ENCODE measurements around the gene TTC7B. TPM values are rescaled to one million over a fixed set of nuclear protein-coding genes. Genes with fewer than 3 reads are reported as not detected.

TTC7B gene
- total RNA-seq, 1 donor from 2014 or later = 20.6 TPM

DNA sequence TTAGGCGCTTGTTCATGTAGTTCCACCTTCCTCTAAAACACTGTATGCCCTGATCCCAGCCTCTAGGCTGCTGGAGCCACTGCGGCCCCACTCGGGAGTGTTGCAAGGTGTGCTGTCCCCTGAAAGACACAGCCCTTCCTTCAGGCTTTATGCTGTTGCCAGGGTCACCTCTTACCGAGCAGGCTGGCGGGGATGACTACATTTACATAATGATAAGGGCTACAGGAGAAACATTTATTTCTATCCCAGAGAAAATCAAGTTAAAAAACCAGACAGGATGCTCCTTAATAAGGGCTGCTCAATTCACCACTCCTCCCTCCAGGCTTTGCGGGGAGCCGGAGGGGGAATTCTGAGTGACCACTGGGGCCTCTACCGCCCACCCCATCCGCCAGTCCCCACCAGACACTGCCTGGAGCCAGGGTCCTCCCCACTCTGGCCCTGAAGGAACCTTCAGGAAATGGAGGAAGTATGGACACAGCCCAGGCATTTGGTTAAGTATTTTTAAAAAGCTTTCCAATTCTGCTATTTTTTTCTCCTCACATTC lies 200.6 kb downstream of the TTC7B start:
- Histone ChIP-seq H4K20me1 (ENCODE audit: low read depth) (no peaks in the 10 kb centered on the region), H3K79me2 (ENCODE audit: low read depth) (no peaks in the 10 kb centered on the region), H2AFZ (replicated peaks) (peak overlapping the region; percentile 19), H3K9ac (no peak overlapping the region), H3F3A (ENCODE audit: low read depth) (no peaks in the 10 kb centered on the region), H3K4me1 (peaks cover 21% of the 10 kb centered on the region), H3K4me3 (no peak overlapping the region), H3K9me3 (ENCODE audit: low read depth) (no peaks in the 10 kb centered on the region), H3K36me3 (no peaks in the 10 kb centered on the region), H3K4me2 (peak overlapping the region; percentile 55), H3K27me3 (no peaks in the 10 kb centered on the region), H3K27ac (no peak overlapping the region)
- peak overlapping the region; percentile 98 for H3K27ac Mint-ChIP-seq
- peak; percentile 26 for DNase-seq (ENCODE audit: low spot score)
- H3K9me3 Mint-ChIP-seq = no peaks in the 10 kb centered on the region
- peaks cover 10% of the 10 kb centered on the region for H3K36me3 Mint-ChIP-seq
- TF ChIP-seq EZH2phosphoT487 (IDR thresholded peaks at IDR 0.05) (no peak), EZH2 (IDR thresholded peaks at IDR 0.05) (no peak)
- TF ChIP-seq, protein P1, sequence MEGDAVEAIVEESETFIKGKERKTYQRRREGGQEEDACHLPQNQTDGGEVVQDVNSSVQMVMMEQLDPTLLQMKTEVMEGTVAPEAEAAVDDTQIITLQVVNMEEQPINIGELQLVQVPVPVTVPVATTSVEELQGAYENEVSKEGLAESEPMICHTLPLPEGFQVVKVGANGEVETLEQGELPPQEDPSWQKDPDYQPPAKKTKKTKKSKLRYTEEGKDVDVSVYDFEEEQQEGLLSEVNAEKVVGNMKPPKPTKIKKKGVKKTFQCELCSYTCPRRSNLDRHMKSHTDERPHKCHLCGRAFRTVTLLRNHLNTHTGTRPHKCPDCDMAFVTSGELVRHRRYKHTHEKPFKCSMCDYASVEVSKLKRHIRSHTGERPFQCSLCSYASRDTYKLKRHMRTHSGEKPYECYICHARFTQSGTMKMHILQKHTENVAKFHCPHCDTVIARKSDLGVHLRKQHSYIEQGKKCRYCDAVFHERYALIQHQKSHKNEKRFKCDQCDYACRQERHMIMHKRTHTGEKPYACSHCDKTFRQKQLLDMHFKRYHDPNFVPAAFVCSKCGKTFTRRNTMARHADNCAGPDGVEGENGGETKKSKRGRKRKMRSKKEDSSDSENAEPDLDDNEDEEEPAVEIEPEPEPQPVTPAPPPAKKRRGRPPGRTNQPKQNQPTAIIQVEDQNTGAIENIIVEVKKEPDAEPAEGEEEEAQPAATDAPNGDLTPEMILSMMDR (IDR thresholded peaks at IDR 0.05) = no peak
- H3K4me3 Mint-ChIP-seq = peak overlapping the region; percentile 71
- no peaks in the 10 kb centered on the region for H3K27me3 Mint-ChIP-seq (ENCODE audit: insufficient read depth, low read depth)
- peaks cover 37% of the 10 kb centered on the region for H3K4me1 Mint-ChIP-seq

DNA sequence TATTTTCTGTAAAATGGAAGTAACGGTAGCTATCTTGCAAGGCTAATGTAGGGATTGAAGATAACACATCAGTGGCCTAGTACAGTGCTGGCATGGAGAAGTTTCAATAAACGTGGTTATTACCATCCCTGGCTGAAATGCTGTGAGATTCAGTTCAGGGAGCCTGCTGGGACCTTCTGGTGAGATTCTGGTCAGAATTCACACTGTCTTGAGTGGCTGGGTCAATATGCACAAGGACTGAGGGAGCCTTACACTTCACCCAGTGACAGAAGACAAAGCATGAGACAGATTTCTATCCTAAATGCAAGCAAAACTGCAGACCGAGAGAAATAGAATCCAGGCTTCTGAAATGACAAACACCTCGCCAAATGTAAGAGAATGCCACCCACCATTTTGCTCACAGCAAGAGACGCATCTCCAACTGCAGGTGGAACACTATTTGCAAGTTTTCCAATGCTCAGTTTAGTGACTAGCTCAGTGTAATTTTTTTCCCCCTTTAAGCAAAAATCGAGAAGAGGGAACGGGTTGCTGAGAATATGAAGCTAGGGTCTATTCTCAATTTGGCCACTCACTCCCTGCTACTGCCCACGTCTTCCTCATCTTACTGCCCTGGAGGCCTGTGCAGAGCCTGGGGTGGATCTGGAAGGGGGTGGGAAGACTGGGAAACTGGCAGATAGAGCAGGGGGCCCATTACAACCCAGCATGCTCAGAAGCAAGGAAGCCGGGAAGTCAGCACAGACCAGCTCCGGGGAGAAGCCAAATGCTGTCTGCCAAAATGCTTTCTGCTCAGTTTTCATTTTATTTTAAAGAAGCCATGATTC lies 201.3 kb downstream of the TTC7B start:
- Mint-ChIP-seq H3K36me3 (peaks cover 10% of the 10 kb centered on the region), H3K27ac (peak overlapping the region; percentile 98), H3K27me3 (ENCODE audit: insufficient read depth, low read depth) (no peaks in the 10 kb centered on the region), H3K9me3 (no peaks in the 10 kb centered on the region), H3K4me1 (peaks cover 36% of the 10 kb centered on the region), H3K4me3 (no peak overlapping the region)
- H3K4me3 ChIP-seq = no peak overlapping the region
- H3K9me3 ChIP-seq (ENCODE audit: low read depth) = no peaks in the 10 kb centered on the region
- H3F3A ChIP-seq (ENCODE audit: low read depth) = no peaks in the 10 kb centered on the region
- no peak overlapping the region for H3K9ac ChIP-seq
- H3K36me3 ChIP-seq = no peaks in the 10 kb centered on the region
- peak overlapping the region; percentile 55 for H3K4me2 ChIP-seq
- H2AFZ ChIP-seq (replicated peaks) = peak overlapping the region; percentile 19
- no peak for TF ChIP-seq EZH2phosphoT487 (IDR thresholded peaks at IDR 0.05)
- H3K79me2 ChIP-seq (ENCODE audit: low read depth) = no peaks in the 10 kb centered on the region
- no peaks in the 10 kb centered on the region for H4K20me1 ChIP-seq (ENCODE audit: low read depth)
- no peak overlapping the region for H3K27ac ChIP-seq
- no peak for DNase-seq (ENCODE audit: low spot score)
- peaks cover 21% of the 10 kb centered on the region for H3K4me1 ChIP-seq
- no peaks in the 10 kb centered on the region for H3K27me3 ChIP-seq

DNA sequence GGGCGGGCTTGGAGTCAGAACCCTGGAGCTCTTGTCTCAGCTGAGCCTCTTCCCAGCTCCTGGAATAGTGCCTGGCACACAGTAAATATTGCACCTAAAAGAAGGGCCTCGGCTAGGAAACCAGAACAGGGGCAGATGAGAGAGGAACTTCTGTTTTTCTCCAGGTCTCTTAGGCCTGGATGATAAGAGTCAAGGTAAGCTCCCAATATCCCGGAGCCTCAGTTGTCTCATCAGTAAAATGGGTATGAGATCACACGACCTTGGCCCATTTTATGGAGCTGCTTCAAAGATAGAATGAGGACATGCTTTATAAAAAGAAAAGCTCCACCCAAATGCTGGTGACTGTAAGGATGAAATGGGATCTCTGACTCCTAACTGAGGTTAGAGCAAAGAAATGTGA lies 202.2 kb downstream of the TTC7B start:
- H3K27me3 ChIP-seq = no peaks in the 10 kb centered on the region
- H3K4me2 ChIP-seq = no peak overlapping the region
- H3K4me3 Mint-ChIP-seq = no peak overlapping the region
- H4K20me1 ChIP-seq (ENCODE audit: low read depth) = no peaks in the 10 kb centered on the region
- no peak for DNase-seq (ENCODE audit: low spot score)
- no peaks in the 10 kb centered on the region for H3K36me3 ChIP-seq
- no peak overlapping the region for H2AFZ ChIP-seq (replicated peaks)
- no peaks in the 10 kb centered on the region for H3K79me2 ChIP-seq (ENCODE audit: low read depth)
- H3K9me3 Mint-ChIP-seq = no peaks in the 10 kb centered on the region
- peaks cover 7% of the 10 kb centered on the region for H3K36me3 Mint-ChIP-seq
- H3K9me3 ChIP-seq (ENCODE audit: low read depth) = no peaks in the 10 kb centered on the region
- no peak for TF ChIP-seq EZH2 (IDR thresholded peaks at IDR 0.05)
- TF ChIP-seq, protein P1 (IDR thresholded peaks at IDR 0.05) = no peak
- TF ChIP-seq EZH2phosphoT487 (IDR thresholded peaks at IDR 0.05) = no peak
- no peak overlapping the region for H3K4me3 ChIP-seq
- H3K27ac ChIP-seq = no peak overlapping the region
- no peaks in the 10 kb centered on the region for H3F3A ChIP-seq (ENCODE audit: low read depth)
- peaks cover 27% of the 10 kb centered on the region for H3K4me1 ChIP-seq
- H3K4me1 Mint-ChIP-seq = peaks cover 39% of the 10 kb centered on the region
- H3K27me3 Mint-ChIP-seq (ENCODE audit: insufficient read depth, low read depth) = no peaks in the 10 kb centered on the region
- H3K27ac Mint-ChIP-seq = peak overlapping the region; percentile 36
- no peak overlapping the region for H3K9ac ChIP-seq

DNA sequence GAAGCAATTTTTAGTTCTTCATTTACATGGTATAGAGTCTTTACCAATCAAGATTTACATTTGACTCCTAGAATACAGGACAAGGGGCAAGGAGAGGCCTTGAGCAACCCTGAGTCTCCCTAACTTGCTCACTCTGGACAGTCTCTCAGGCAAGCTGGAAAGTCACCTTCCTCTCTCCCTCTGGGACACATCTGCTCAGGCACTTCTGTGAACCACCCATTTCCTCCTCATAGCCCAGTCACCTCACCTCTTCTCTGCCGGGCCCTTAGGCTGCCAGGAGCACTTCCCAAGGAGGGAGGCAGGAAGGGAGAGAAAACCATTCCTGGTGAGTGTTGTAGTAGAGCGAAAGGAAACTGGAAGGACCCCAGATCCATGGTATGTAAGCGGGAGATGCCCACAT lies 202.8 kb downstream of the TTC7B start:
- Histone ChIP-seq H3K79me2 (ENCODE audit: low read depth) (no peaks in the 10 kb centered on the region), H3K27me3 (no peaks in the 10 kb centered on the region), H3K9me3 (ENCODE audit: low read depth) (no peaks in the 10 kb centered on the region), H3K9ac (no peak overlapping the region), H3K4me1 (peaks cover 32% of the 10 kb centered on the region), H3K36me3 (no peaks in the 10 kb centered on the region), H2AFZ (replicated peaks) (no peak overlapping the region), H3K4me2 (no peak overlapping the region), H4K20me1 (ENCODE audit: low read depth) (no peaks in the 10 kb centered on the region), H3K4me3 (no peak overlapping the region), H3K27ac (no peak overlapping the region), H3F3A (ENCODE audit: low read depth) (no peaks in the 10 kb centered on the region)
- no peak for TF ChIP-seq EZH2phosphoT487 (IDR thresholded peaks at IDR 0.05)
- TF ChIP-seq, protein P1 (IDR thresholded peaks at IDR 0.05) = no peak
- no peak for TF ChIP-seq EZH2 (IDR thresholded peaks at IDR 0.05)
- Mint-ChIP-seq H3K36me3 (peaks cover 4% of the 10 kb centered on the region), H3K27ac (peak overlapping the region; percentile 44), H3K4me1 (peaks cover 45% of the 10 kb centered on the region), H3K9me3 (no peaks in the 10 kb centered on the region), H3K4me3 (no peak overlapping the region), H3K27me3 (ENCODE audit: insufficient read depth, low read depth) (no peaks in the 10 kb centered on the region)
- no peak for DNase-seq (ENCODE audit: low spot score)

Data from neural progenitor cell (in vitro differentiated cells).